Measurements from ENCODE around the gene FAP. TPM values are rescaled to one million over a fixed set of nuclear protein-coding genes. Genes with fewer than 3 reads are reported as not detected.
A peak's percentile ranks its signal among the peaks of the same experiment; 100 is the strongest.

Gene FAP
- total RNA-seq, 1 donor from 2014 or later = not detected

DNA sequence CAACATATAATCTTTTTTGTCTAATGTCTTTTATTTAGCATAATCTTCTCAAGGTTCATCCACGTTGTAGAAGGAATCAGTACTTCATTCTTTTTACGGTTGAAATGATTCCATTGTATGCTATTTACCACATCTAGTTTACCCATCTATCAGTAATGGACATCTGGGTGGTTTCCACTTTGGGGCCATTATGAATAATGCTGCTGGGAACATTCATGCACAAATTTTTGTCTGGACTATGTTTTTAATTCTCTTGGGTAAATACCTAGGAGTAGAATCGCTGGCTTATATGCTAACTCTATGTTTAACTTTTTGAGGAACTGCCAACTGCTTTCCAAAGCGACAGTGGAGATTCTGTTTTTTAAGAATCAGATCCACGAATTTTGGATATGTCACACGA lies 83.8 kb downstream of the FAP start:
- no peak for DNase-seq (ENCODE audit: low spot score, unreplicated experiment)
- peaks cover 5% of the 10 kb centered on the region for H3K27me3 Mint-ChIP-seq
- H3K9me3 Mint-ChIP-seq (ENCODE audit: low read depth) = no peaks in the 10 kb centered on the region
- H3K27ac Mint-ChIP-seq = no peak overlapping the region
- H3K4me3 Mint-ChIP-seq (ENCODE audit: low read depth) = no peak overlapping the region
- H3K4me1 Mint-ChIP-seq (ENCODE audit: low read depth) = no peaks in the 10 kb centered on the region
- no peaks in the 10 kb centered on the region for H3K36me3 Mint-ChIP-seq (ENCODE audit: insufficient read depth)
- no peak for TF ChIP-seq CTCF (IDR thresholded peaks at IDR 0.05; ENCODE audit: unreplicated experiment)

GRCh38 chr2:162156149-162156548 lies 87.1 kb downstream of the FAP start:
- H3K9me3 Mint-ChIP-seq (ENCODE audit: low read depth) = no peaks in the 10 kb centered on the region
- no peaks in the 10 kb centered on the region for H3K4me1 Mint-ChIP-seq (ENCODE audit: low read depth)
- no peak for TF ChIP-seq CTCF (IDR thresholded peaks at IDR 0.05; ENCODE audit: unreplicated experiment)
- no peaks in the 10 kb centered on the region for H3K36me3 Mint-ChIP-seq (ENCODE audit: insufficient read depth)
- H3K27me3 Mint-ChIP-seq = peaks cover 22% of the 10 kb centered on the region
- no peak for DNase-seq (ENCODE audit: low spot score, unreplicated experiment)
- H3K27ac Mint-ChIP-seq = no peak overlapping the region
- H3K4me3 Mint-ChIP-seq (ENCODE audit: low read depth) = no peak overlapping the region

- H3K36me3 Mint-ChIP-seq (ENCODE audit: insufficient read depth) = no peaks in the 10 kb centered on the region
- no peak overlapping the region for H3K27ac Mint-ChIP-seq
- H3K4me3 Mint-ChIP-seq (ENCODE audit: low read depth) = no peak overlapping the region
- H3K9me3 Mint-ChIP-seq (ENCODE audit: low read depth) = no peaks in the 10 kb centered on the region
- H3K27me3 Mint-ChIP-seq = peaks cover 28% of the 10 kb centered on the region
- no peaks in the 10 kb centered on the region for H3K4me1 Mint-ChIP-seq (ENCODE audit: low read depth)
- no peak for DNase-seq (ENCODE audit: low spot score, unreplicated experiment)
- TF ChIP-seq CTCF (IDR thresholded peaks at IDR 0.05; ENCODE audit: unreplicated experiment) = no peak
Observed at GRCh38 chr2:162155093-162155492, 88.2 kb downstream of the FAP start.

DNA sequence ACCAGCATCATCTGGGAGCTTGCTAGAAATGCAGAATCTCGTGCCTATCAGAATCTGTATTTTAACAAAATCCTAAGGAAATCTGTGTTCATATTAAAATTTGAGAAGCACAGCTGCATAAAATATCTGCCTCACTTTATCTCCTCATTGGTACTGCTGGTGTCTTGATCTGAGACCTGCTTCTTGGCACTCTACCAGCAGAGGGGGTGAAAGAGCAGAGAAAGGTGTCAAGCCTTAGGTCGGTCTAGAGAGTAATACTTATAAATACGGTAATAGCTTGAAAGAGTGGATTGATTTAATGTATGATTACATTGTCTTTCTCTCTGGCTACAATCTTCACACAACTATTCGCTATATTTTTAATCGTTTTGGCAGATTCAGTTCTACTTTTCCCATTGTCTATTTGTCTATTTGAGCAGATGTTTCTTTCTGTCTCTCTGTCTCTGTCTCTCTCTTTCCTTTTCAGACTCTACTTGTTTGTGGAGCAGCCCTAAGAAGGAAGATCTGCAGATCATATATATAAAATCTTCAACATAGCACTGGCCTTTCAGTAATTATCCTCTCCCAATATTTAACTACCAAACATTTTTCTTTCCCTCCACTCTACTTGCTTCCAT lies 89.5 kb downstream of the FAP start:
- Mint-ChIP-seq H3K27me3 (peaks cover 35% of the 10 kb centered on the region), H3K9me3 (ENCODE audit: low read depth) (no peaks in the 10 kb centered on the region), H3K36me3 (ENCODE audit: insufficient read depth) (no peaks in the 10 kb centered on the region), H3K27ac (no peak overlapping the region), H3K4me3 (ENCODE audit: low read depth) (no peak overlapping the region), H3K4me1 (ENCODE audit: low read depth) (no peaks in the 10 kb centered on the region)
- DNase-seq (ENCODE audit: low spot score, unreplicated experiment) = peak; percentile 37
- TF ChIP-seq CTCF (IDR thresholded peaks at IDR 0.05; ENCODE audit: unreplicated experiment) = peak; percentile 75

GRCh38 chr2:162152147-162152546 lies 91.1 kb downstream of the FAP start, which contains the start of gene GCG:
Gene GCG (minus strand): TSS chr2:162152247. CDS start chr2:162149178, 3,069 bp downstream.
- H3K4me3 Mint-ChIP-seq (ENCODE audit: low read depth) = no peak within 1 kb of the TSS
- peaks cover 43% of the 10 kb centered on the region for H3K27me3 Mint-ChIP-seq
- H3K9me3 Mint-ChIP-seq (ENCODE audit: low read depth) = no peaks in the 10 kb centered on the region
- TF ChIP-seq CTCF (IDR thresholded peaks at IDR 0.05; ENCODE audit: unreplicated experiment) = no peak
- DNase-seq (ENCODE audit: low spot score, unreplicated experiment) = no peak
- no peaks in the 10 kb centered on the region for H3K4me1 Mint-ChIP-seq (ENCODE audit: low read depth)
- H3K36me3 Mint-ChIP-seq (ENCODE audit: insufficient read depth) = no peaks in the 10 kb centered on the region
- no peak within 1 kb of the TSS for H3K27ac Mint-ChIP-seq

Data from progenitor cell of endocrine pancreas (in vitro differentiated cells).